Ishikawa (cell line): ENCODE results near the gene TNIK.

Experiments used
- CEBPB ChIP-seq: IDR thresholded peaks from 2 replicates; pipeline ENCODE4 v1.6.1; 2012
- RAD21 ChIP-seq: IDR thresholded peaks from 2 replicates; pipeline ENCODE4 v1.6.1; 2012; ENCODE audit warnings: low read depth

DNA sequence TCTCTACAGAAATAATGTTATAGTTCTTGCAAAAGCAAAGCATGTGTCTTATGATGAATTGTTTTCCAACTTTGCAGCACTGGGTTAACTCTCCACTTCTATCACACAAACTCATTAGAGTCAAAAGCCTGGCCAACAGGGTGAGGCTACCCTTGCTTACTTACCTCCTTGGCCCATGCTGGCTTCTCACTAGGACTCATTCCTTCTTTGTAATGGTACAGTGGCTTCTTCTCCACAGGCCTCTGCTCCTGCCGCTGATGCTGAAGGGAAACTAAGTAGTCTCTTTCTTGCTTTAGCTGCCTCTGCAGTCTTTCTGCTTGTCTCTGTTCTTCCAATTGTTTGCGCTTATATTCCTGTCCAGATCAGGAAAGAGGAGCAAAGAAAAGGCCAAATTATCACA lies 322.2 kb downstream of the TNIK start:
- no peak for TF ChIP-seq CEBPB
- no peak for TF ChIP-seq RAD21
